ENCODE measurements around the gene KMT2C.
A peak's percentile ranks its signal among the peaks of the same experiment; 100 is the strongest.
"Not testable (repeated sequence)": the region's sequence is repeated elsewhere in the genome, so short reads cannot be mapped to it uniquely, and the experiment has no call there.

KMT2C gene

DNA sequence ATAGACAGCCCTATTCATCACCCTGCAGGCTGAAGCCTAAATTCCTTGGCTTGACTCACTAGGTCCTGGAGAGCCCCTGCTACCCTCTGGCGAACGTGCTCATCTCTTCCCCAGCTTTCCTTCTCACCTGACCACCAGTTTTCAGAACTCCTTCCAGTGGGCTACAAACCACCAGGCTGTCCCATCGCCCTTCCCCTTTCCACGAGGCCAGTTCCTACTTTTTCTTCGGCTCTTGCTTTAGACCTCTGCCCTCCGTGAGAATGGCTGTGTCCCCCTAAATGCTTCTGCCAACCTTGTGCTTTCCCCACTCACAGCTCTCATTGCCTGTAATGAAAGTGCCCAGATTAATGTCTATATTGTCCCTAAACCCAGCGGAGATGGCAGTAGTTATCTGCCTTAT, 5.4 kb upstream of the KMT2C start:
- DNase-seq, result not testable (repeated sequence)

DNA sequence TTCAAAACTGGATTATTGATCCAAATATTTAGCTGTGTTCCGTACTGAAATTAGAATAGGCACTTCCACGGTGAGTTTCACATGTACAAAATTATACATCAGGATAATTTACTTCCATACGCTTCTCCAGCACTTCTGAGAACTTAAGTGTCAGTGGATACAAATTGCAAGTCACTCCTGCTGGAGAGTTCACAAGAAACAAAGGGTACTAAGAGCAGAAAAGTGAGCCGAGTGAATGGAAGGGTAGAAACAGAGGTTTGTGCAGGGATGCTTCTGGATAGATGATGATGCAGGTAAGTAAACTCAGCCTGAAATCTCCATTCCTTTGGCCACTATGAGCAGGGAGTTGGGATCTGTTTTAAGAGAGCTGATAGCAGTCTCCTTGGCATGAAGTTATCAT, 2.2 kb upstream of the KMT2C start:
- DNase-seq, result not testable (repeated sequence)

DNA sequence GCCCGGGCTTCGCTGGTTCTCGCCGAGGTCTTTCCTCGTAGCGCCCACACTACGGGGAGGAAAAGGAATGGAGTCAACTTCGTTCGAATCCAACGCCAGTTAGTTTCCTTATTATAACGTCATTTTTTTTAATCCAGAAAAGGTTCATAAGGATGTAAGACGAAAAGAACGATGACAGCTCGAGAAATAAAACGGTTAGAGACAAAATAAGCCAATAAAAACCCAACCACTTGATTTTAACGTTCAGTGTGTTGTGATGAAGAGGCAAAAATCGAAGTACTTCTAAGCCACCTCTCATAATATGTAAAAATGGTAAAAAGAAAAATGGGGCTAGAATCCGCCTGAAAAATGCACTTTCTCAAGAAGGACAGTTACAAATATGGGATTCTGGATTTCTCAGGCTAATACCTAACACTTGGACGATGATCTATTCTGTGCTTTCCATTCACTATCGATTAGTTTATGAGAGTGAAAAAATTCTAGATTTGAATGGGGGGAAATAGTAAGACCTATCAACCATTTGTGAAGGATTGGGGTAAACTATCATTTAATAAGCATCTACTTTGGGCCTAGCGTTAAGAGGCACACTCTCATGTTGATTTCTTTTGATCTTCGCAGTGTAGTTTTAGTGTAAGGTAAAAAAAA, 1.2 kb upstream of the KMT2C start:
- not testable (repeated sequence) for DNase-seq

DNA sequence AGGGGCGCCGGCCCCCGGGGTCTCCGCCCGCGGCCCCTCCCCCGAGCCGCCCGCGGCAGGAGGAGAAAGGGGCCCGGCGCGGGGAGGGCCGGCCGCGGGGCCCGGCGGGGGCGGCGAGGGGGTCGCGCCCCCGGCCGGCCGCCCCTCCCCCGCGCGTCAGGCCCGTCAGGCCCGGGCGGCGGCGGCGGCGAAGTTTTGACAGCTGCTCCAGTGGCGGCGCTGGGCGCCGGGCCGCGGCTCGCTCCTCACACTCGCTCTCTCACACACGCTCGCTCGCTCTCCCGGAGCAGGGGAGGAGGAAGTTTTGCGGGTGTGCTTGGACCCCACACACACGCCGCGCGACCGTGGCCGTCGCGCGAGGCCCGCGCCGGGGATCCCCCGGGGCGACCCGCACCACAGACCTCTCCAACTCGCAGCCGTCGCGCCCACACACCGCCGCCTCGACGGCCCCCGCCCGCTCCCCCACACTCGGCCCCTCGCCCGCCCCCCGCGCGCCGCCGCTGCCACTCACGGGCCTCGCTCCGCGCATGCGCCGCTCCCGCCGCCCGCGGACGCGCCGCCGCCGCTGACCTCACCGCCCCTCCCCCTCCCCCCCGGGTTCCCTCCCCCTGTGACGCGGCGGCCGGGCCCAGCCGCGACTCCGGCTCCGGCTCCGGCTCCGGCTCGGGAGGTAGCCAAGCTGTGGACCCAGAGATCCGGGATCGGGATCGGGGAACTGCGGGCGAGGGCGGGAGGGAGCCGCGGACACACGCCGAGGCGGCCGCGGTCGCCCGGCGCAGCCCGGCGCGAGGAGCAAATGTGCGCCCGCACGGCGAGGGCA, 518 bp upstream of the KMT2C start:
- peak; percentile 84 for DNase-seq

DNA sequence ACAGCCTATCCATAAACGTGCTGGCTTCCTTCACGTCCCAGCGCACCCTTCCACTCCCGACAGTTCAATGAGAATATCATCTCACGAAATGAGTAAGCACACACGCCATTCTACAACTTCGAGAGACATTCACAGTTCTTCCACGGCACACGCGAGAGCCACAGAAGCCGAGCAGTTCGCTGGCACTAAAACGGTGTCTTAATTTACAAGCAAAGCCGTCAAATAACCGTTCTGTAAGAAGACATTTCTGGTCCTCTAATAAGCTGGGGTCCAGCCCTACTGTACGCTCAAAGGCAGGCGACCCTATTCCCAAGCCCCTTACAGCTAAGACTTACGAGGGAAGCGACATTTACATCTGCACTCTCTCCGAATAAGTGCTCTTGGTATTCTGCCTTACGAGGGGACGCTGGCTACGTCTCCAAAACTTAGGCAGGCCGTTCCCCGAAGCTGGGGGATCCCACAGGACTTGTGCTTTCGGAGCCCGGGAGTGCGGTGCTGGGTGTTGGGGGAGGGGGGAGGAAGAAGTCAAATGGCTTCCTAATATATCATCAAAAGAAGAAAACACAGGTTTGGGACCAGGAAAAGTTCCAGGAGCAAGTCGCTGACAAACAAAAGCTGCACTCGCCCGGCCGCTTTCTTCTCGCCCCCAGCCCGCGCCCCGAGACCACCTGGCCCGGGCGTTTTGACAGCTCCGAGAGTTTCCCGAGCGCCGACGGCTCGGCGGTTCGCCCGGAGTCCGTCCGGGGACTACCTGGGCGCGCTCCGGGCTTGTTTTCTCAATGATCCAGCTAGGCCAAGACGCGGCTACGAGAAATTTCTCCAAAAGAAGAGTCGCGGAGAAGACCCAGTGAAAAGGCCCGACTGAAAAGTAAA, 1.1 kb downstream of the KMT2C start:
- DNase-seq, result peak; percentile 20

DNA sequence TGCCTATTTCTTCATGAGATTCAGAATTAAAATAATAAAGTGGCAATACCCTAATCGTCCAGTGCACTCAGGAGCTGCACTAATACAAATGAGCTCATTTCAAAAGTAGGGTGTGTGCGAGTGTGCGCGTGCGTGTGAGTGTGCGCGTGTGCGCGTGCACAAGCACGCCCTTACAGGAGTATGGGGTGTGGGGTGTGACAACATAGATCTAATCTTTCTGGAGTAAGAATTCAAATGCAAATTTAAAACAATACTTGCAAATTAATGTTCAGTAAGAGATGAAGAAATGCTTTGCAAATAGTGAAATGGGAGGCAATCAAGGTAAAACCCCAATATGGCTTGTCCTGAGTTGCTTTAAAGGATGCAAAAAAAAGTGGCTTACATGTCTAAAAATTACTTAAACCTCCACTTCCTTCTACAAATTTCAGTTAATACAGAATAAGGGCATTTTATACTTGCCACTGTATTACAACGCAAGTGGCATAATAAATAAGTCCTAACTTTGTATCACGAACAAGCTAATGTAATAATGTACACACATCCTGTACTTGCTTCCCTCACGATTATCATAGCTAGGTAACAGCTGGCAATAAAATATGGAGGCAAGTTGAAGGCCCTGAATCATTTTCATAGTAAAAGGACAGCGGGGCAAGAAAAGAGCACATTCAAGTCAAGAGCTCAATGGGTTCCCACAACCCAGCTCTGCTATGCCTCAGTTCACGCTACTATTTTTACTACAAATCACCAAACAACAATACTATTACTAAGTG, 1.9 kb downstream of the KMT2C start:
- not testable (repeated sequence) for DNase-seq

DNA sequence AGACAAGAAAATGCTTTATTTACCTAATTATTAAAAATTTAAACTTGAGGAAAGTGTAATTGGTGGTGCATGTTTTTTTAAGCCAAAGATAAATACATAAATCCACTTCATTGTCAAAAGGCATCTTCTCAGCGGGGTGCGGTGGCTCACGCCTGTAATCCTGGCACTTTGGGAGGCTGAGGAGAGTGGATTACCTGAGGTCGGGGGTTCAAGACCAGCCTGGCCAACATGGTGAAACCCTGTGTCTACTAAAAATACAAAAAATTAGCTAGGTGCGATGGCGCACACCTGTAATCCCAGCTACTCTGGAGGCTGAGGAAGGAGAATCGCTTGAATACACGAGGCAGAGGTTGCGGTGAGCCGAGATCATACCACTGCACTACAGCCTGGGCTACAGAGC, 3.1 kb downstream of the KMT2C start:
- not testable (repeated sequence) for DNase-seq

DNA sequence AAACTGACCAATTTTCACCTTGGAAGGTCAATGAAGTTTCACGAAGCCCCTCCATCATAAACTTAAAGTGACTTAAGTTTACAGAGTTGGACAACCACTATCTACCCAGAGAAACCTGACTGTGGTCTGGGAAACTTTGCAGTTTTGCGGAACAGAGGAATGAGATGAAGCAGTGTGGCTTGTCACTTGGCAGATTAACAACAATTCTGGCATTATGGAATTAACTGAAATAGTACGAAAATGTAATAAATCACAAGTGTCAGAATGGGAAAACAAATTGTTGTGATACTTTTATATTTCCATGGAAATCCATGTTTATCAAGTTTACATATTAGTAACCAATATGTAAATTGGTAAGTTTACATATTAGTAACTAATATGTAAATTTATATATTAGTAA, 4.9 kb downstream of the KMT2C start:
- no peak for DNase-seq

DNA sequence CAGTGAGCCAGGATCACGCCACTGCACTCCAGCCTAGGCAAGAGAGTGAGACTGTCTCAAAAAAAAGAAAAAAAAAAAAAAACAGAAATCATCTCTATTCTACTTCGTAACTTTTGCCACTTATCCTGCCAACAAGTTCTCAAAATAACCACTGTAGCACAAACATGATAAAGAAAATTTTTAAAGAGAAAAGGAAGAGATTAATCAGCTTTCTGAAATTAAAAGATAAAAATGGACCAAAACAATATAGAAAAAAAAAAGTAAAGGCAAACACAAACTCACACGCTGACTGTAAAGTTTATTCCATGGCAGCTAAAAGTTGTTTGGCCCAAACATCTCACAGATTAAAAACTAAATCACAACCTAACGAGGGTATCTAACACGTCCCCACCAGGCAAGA, 5.7 kb downstream of the KMT2C start:
- not testable (repeated sequence) for DNase-seq

DNA sequence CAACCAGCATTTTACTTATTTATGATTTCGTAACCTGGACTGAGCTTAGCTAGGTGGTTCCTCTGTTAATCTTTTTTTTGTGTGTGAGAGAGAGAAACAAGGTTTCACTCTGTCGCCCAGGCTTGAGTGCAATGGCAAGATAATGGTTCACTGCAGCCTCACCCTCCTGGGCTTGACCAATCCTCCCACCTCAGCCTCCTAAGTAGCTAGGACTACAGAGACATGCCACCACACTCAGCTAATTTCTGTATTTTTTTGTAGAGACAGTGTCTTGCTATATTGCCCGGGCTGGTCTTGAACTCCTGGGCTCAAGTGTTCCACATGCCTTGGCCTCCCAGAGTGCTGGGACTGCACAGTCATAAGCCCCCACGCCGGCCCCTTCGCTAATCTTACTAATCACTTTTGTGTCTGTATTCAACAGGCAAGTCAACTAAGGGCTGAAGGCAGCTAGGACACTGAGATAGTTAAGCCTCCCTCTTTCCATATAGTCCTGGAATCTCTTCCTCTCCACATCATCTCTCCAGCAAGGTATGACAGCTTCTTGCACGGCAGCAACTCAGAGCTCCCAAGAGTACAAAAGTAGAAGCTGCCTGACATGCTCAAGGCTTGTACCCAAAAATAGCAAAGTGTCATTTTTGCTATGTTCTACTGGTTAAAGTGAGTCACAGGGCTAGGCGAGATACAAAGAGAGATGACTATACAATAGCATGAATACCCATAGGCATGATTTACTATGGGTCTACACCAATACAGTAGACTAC, 11.3 kb downstream of the KMT2C start:
- no peak for DNase-seq

DNA sequence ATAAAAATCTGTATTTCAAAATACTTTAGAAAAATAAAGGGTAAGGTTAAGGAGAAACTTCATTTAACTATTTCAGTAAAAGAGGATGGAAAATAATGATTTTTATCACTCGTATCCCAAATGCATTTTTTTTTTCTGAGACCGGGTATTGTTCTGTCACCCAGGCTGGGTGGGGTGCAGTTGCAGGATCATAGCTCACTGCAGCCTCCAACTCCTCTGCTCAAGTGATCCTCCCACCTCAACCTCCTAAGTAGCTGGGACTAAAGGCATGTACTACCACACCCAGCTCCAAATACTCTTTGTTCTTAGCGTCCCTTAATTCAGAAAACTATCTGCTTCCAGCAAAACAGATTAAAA, 11.8 kb downstream of the KMT2C start:
- DNase-seq, result no peak

DNA sequence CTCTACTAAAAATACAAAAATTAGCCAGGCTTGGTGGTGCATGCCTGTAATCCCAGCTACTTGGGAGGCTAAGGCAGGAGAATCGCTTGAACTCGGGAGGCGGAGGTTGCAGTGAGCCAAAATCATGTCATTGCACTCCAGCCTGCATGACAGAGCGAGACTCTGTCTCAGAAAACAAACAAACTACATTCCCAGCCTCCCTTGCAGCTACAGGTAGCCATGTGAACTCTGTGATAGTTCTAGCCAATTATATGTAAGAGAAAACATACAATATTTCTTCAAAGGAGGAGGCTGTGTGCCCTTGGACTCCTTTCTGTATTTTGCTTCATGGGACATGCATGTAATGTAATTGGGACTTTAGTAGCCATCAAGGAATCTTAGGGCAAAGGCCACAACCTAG, 12.6 kb downstream of the KMT2C start:
- DNase-seq, result not testable (repeated sequence)

DNA sequence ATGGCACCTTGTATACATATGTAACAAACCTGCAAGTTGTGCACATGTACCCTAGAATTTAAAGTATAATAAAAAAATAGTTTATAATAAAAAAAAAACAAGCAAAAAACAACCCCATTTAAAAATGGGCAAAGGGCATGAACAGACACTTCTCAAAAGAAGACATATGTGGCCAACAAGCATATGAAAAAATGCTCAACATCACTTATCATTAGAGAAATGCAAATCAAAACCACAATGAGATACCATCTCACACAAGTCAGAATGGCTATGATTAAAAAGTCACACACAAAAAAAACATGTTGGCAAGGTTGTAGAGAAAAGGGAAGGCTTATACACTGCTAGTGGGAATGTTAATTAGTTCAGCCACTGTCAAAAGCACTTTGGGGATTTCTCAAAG, 14.9 kb downstream of the KMT2C start:
- not testable (repeated sequence) for DNase-seq

DNA sequence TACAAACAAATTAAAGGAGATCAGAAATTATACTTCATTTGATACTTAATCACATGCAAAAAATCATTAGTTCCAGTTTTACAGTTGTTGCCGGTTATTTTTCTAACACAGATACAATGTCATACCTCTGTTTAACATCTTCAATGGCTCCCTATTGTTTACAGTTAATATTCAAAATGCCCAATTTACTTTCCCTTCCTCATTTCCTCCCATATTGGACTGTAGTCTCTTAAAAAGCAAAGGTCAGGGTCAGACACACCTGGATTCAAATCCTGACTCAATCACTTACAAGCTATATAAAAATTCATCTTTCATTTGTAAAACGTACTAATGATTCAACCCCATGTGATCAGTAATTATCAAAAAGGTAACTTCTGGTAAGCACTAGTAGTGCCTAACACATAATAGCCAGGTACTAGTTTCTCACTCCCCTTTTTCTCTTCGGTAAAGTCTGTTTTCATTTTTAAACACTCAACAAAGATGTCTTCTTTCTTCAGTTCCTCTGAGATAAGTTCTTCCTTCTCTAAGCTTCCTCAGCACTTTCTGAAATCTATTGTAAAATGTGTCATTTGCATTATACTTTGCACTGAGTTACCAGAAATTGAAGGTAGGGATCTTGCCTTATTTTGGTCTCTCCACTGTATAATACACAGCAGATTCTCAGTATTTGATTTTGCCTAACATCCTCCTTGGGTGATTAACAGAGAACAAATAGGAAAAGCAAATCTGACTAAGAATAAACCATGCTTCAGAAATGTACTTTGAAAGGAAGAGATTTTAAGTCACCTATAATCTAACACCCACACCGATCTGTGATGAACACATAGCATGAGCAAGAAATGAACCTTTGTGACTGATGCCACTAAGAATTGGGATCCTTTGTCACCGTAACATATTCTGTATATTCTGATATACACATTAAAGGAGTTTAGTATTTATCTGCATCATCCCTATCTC, 16.1 kb downstream of the KMT2C start:
- DNase-seq, result no peak

DNA sequence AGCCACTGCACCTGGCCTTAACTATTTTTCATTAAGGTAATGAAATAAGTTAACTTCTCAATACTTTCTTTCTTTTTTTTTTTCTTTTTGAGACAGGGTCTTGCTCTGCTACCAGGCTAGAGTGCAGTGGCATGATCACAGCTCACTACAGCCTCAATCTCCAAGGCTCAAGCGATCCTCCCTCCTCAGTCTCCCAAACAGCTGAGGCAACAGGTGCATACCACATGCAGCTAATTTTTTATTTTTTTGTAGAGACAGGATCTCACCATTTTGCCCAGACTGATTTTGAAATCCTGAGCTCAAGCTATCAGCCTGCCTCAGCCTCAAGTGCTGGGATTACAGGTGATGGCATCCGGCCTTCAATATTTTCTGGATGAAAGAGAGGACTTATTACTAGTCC, 21.0 kb downstream of the KMT2C start:
- no peak for DNase-seq

DNA sequence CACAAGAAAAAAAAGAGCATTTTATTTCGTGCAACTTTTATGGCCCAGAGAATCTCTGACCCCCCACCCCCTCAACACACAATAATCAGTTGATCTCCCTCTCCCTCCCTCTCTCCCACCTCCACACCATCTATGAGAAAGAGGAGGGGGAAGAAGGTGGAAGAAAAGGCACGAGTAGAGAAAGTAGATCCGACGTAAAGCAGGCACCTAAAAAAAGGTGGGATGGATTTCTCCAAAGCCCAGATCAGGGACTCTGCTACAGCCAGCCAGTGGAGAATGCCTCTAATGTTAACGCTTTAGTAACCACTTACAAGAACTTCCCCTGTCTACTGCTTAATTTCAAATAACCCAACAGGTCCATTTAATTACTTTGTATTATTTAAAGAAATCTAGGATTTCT, 24.4 kb downstream of the KMT2C start:
- DNase-seq, result no peak

DNA sequence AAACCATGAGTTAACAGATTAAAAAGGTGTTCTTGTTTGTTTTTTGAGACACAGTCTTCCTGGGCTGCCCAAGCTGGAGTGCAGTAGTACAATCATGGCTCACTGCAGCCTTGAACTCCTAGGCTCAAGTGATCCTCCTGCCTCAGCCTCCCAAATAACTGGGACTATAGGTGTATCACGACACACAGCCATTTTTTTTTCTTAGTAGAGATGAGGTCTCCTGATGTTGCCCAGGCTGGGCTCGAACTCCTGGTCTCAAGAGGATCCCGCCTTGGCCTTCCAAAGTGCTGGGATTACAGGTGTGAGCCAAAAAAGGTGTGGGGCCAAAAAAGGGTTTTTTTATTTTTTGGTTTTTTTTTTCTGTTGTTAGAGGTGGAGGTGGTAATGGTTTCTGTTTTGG, 29.3 kb downstream of the KMT2C start:
- no peak for DNase-seq

DNA sequence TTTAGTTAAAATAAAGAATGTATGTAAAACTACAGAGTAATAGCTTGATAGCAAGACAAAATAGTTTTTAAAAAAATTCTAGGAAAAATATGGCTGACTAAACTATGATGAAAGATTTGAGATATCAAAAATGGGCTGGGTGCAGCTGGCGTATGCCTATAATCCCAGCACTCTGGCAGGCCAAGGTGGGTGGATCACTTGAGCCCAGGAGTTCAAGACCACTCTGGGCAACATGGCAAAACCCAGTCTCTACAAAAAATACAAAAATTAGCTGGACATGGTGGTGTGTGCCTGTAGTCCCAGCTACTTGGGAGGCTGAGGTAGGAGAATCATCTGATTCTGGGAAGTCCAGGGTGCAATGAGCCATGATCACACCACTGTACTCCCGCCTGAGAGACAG, 29.8 kb downstream of the KMT2C start:
- DNase-seq, result not testable (repeated sequence)

DNA sequence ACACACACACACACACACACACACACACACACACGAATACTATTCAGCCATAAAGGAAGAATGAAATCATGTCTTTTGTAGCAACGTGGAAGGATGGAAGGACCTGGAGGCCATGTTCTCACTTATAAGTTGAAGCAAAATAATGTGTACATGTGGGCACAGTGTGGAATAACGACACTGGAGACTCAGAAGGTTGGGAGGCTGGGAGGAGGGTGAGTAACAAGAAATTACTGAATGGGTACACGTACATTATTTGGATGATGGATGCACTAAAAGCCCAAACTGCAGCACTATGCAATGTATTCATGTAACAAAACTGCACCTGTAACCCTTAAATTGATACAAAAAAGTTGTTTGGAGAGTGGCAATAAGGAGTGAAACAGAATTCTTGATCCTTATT, 32.1 kb downstream of the KMT2C start:
- DNase-seq, result no peak

DNA sequence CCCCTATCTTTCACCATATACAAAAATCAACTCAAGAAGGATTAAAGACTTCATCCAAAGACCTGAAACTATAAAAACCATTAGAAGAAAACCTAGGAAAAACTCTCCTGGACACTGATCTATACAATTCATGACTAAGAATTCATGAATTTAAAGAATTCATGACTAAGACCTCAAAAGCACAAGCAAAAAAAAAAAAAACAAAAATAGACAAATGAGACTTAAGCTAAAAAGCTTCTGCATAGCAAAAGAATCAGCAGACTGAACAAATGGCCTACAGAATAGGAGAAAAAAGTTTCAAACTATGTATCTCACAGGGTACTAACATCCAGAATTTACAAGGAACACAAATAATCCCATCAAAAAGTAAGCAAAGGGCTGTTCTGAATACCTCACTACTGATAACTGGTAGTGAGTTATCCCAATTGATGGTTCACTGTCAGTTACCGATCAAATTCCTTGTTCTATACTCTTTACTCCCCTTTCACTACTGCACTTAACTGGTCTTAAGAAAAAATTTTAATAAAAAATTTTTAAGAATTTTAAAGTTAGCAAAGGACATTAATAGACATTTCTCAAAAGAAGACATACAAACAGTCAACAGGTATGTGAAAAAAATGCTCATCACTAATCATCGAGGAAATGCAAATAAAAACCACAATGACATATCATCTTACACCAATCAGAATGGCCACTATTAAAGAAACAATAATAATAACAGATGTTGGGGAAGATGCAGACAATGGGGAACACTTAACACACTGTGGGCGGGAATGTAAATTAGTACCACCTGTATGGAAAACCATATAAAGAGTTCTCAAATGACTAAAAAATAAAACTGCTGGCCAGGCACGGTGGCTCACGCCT, 33.2 kb downstream of the KMT2C start:
- no peak for DNase-seq
